HG02798 (cell line): ENCODE data around the gene MRPS12.
"Not testable (repeated sequence)": the region's sequence is repeated elsewhere in the genome, so short reads cannot be mapped to it uniquely, and the experiment has no call there.

Experiments
- ATAC-seq: cut with Tn5 transposase; IDR thresholded peaks from one replicate; pipeline ENCODE4 v1.9.1; 2021; ENCODE audit warnings: mild to moderate bottlenecking; ENCODE audit not compliant: unreplicated experiment, poor library complexity

Gene MRPS12

GRCh38 chr19:38930776-38931520 is at the start of gene MRPS12:
MRPS12 (plus strand) TSS chr19:38930944; CDS start chr19:38931295, 351 bp downstream.
- peak; percentile 93 for ATAC-seq

- ATAC-seq, result no peak
Observed at GRCh38 chr19:38883286-38883685, 47.5 kb upstream of the MRPS12 start.

- ATAC-seq, result not testable (repeated sequence)
Observed at GRCh38 chr19:38884691-38885090, 46.1 kb upstream of the MRPS12 start.

- no peak for ATAC-seq
Observed at GRCh38 chr19:38888876-38889275, 41.9 kb upstream of the MRPS12 start.

GRCh38 chr19:38889803-38890202 is 40.9 kb upstream of the MRPS12 start:
- ATAC-seq, result no peak

GRCh38 chr19:38890686-38891085 is 40.1 kb upstream of the MRPS12 start:
- ATAC-seq, result no peak

GRCh38 chr19:38891771-38892170 is 39.0 kb upstream of the MRPS12 start:
- no peak for ATAC-seq

GRCh38 chr19:38892841-38893240 is 37.9 kb upstream of the MRPS12 start:
- ATAC-seq, result no peak

GRCh38 chr19:38893341-38893771 is 37.4 kb upstream of the MRPS12 start:
- no peak for ATAC-seq

GRCh38 chr19:38894968-38895367 is 35.8 kb upstream of the MRPS12 start:
- ATAC-seq, result no peak

GRCh38 chr19:38898788-38899446 is 31.8 kb upstream of the MRPS12 start:
- ATAC-seq, result no peak

- peak; percentile 94 for ATAC-seq
Observed at GRCh38 chr19:38899447-38900201, 31.1 kb upstream of the MRPS12 start, which contains the start of the genes NFKBIB and SIRT2. NFKBIB (plus strand) TSS chr19:38899969; CDS start chr19:38900033, 64 bp downstream. SIRT2 (minus strand) TSS chr19:38899618; CDS start chr19:38899521, 97 bp downstream.

- ATAC-seq, result no peak
Observed at GRCh38 chr19:38900202-38900629, 30.5 kb upstream of the MRPS12 start.

- ATAC-seq, result no peak
Observed at GRCh38 chr19:38900743-38901190, 30.0 kb upstream of the MRPS12 start.

GRCh38 chr19:38901683-38902082 is 29.1 kb upstream of the MRPS12 start:
- ATAC-seq, result no peak

GRCh38 chr19:38904581-38905539 is 25.9 kb upstream of the MRPS12 start:
- no peak for ATAC-seq

- no peak for ATAC-seq
Observed at GRCh38 chr19:38905620-38906019, 25.1 kb upstream of the MRPS12 start.

GRCh38 chr19:38907227-38907626 is 23.5 kb upstream of the MRPS12 start:
- ATAC-seq, result no peak

GRCh38 chr19:38907670-38908069 is 23.1 kb upstream of the MRPS12 start:
- ATAC-seq, result no peak

GRCh38 chr19:38908911-38909310 is 21.8 kb upstream of the MRPS12 start:
- no peak for ATAC-seq
